Smooth muscle cell of the brain vasculature (primary cell): ENCODE results near the gene CELF4.

Experiments
- DNase-seq: peaks from one replicate; pipeline ENCODE4 v3.0.0-alpha.2; 2012; ENCODE audit warnings: low read depth, low spot score

Gene CELF4

DNA sequence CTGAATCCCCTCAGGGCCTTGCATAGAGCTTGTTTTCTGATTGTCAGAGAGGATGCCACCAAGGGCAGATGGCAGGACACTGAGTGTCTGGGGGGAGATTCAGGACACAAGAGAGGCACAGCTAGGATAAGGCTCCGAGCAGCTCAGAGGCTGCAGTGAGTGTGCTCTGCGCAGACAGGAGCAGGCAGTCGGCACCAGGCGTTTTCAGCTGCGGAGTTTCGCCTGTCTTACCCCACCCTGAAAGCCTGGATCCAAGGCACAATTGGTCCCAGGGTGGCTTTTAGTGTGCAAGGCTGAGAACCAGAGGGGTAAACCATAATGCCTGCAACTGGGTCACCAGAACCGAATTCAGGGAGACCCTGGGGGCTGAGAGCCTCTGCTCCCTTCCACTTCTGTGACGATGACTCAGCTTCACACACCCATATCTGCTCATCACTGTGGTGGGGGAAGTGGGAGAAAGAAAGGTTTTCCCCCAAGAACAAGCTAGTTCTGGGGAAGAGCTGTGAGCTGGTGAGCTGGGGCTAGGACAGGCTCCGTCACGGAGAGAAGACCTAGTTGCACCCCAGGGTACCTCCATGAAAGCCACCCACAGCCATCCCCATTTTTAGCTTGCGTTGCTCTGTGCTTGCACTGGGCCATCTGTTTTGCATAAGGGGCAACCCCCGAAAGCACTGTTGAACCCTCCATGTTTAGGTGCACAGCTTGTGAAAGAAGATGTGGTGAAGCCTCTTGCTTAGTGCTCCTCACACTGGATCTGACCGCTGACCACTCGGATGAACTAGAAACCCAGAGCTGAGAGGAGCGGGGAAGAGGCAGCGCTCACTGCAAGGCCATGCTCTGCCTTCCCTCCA is 173.7 kb downstream of the CELF4 start:
- no peak for DNase-seq

DNA sequence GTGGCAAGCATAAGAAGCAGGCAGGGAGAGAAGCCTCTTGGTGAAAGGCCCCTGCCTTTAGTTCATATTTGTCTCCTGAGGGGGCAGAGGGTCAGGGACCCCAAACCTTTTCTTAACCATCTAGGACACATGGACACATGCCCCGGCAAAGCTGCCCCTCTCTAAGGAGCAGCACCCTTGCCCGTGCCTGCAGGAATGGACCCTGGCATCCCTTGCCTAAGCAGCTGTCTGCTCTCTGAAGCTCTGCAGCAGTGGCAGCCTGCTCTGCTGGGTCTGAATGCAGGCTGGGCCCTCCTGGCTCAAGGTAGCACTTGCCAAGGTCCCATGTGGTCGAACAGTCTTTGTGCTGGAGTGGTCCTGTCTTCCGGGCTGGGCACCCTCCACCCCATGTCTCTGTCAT is 174.4 kb downstream of the CELF4 start:
- DNase-seq, result no peak

DNA sequence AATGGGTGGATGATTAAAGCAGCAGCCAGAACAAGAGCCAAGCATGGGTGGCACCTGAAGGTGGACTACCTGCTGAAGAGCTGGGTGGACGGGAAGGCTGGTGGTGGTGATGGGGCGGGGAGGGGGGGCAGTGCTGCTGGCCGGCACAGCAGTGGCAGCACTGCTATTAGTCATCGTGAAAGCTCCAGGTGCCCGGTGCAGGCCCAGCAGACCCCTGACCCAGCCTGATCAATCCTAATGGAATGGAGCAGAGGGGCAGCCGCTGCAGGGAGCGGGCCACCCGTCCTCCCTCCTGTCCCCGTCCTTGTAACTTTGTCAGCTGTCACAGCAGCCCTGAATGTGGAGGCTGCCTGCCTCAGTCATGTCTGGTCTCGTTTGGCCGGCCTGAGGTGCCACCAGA is 174.9 kb downstream of the CELF4 start:
- no peak for DNase-seq

DNA sequence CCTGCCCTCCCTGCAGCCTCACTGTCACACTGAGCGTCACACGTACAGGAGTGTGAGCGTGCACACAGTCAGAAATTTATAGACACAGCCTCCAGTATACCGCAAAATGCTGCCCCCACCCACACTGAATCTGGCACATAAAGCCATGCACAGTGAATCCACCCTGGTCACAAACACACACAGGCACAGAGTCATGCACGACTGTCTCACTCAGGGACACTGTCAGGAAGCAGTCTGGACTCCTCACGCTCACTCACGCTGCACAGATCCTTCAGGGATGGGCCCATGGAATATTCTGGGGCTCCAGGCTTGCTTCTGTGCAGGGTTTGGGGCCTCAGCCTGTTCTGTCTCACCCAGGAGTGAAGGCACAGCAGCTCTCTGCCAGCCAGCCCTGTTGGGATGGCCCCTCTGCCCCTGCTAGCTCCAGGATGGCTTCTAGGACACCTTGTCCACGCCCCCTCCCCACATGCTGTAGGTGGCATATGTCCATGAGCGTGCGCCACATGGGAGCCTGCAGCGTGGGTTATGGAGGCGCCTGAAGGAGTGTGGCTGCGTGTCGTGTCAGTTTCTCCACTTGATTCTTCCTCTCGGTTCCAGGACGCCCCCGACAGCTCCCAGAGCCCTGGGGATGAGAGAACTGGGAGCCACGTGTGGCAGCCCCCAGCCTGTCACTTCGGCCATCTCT is 175.8 kb downstream of the CELF4 start:
- no peak for DNase-seq

DNA sequence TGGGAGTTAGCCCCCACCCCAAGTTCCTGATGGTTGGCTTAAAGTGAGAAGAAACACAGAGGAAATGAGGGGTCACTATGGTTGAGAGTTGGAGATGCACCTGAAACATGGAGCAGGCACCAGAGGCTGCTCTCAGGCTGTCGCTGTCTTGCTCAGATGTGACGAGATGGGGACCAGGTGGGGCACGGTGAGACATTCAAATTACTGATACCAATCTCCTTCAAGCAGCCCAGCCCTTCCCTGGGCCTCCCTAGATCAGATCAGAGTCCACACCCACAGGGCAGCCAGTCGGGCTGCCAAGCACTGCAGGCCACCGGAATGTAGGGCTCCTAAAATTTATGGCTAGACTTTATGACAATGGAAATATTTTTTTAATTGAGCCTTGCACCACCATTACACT is 176.6 kb downstream of the CELF4 start:
- DNase-seq, result no peak

DNA sequence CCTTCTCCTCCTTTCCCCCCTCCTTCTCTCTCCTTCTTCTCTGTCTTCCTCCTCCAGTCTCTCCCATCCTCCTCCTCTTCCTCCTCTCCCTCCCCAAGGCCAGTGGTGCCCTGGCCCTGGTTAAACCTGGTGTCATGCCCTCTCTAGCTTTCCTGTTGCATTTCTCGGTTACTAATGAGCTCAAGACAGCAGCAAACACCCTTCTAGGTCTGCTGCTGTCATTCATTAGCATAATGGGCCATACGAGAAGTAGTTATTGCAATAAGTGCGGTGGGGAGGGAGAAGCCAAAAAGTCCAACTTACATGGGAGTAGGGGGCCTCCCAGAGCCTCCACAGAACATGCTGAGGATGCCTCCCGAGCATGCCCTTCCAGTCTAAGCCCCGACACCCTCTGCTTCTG is 177.2 kb downstream of the CELF4 start:
- no peak for DNase-seq

DNA sequence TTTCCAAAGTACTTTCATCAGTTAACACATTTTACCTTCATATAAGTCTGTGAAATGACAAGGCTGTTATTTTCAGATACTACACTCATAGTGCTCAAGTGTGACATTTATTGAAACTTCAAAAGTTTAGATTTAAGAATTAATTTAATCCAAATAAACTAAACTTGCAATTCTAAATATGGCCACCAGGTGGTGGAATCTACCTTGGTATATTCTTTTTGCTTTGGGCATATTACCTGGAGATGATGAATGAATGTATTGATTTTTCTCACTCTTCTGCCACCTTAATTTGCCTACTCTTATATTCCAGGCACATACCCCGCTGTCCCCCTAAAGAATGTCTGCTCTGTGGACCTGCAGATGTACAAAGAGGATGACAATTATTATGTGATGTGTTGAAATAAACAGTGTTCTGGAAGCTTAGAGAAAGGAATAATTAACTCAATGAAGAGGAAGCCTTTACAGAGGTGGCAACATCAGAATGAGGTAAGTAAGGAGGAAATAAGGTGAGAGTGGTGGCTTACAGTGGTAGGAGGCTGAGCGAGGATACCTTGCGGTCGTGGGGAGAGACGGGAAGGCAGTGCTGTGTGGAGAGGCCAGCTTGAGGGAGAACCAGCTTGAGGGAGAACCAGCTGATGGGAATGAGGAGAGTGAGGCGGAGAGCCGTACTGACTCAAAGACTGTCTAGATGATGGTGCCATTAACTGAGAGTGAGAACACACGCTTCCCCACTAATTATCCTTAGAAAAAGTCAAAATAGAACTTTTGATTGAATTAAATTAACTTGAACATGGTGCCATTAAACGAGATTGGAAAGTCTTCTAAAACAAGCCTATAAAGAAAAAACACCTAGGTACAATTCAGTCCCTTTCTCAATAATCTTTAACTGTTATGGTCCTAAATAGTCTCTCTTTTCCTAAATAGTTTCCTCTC is 179.5 kb downstream of the CELF4 start:
- DNase-seq, result no peak

DNA sequence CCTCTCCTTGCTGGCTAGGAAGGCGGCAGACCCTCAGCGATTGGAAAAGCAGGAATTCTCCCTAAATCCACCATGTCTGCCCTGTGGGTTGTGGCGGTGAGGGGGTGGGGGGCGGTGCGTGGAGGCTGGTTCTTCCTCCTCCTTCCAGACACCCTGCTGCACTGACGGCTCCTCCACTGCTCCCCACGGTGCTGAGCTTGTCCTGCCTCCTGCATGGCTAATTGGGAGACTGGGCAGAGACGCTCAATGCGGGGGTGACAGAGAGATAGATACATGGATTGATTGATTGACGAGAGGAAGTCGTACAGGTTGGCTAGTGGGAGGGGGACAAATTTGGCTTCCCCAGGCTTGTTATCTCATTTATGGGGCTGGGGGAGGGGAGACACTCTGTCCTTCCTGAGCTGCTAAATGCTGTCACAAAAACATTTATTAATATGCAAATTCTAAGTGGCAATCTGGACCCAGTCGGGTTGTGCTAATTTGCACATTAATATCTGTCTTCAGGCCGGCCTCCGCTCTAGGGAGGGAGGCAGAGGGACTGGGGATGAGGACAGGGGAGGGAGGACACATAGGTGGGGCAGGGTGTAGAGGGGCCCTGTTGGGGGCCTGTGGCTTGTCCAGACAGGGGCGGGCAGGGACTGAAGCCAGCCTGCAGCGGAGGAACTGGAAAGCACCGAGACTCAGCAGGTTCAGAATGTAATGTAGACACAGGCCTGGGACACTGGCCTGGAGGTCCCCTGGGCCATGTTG is 181.6 kb downstream of the CELF4 start:
- no peak for DNase-seq

DNA sequence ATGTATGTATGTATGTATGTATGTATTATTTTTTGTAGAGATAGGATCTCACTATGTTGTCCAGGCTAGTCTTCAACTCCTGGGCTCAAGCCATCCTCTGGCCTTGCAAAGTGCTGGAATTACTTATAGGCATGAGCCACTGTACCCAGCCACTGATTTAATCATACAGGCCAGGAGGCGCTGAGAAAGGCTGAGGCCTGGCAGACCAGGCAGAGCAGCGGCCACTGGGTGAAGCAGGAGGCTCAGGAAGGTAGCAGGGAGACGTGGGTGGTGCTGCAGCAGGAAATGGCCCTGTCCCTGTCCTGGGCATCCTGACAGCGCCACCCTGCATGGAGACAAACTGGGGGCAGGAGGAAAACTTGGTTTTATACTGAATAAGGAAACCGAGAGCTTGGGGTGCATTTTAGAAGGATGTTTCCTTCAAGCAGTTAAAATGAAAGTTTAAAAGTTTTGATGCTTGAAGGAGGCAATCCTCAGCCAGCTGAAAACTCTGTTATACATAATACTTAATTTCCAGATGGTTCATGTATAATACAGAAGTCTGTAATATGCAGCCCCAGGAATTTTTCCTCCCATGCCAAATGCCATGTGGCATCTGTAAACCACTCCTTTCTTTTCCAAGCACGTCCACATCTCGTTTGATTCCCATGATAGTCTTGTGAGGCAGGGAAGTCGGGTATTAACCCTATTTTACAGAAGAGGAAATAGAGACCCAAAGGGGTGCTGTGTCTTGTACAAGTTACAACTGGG is 182.4 kb downstream of the CELF4 start:
- DNase-seq, result no peak

DNA sequence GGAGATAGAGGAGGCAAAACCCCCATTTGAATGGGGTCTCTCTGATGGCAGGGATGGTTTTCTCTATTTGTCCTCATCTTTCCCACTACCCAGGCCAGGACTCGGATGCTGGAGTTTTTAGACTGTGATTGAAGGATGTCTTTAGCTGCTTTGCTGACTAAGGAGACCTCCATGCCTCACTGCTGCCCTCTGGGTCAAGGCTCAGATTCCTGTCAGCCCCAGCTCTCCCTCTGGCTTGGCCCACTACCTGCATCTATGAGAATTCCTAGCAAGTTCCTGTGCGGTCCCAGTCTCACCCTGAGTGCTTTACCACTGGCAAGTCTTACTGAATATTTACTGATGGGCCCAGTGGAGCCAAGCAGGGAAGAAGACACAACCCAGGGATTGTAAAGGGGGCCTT is 184.0 kb downstream of the CELF4 start:
- no peak for DNase-seq

DNA sequence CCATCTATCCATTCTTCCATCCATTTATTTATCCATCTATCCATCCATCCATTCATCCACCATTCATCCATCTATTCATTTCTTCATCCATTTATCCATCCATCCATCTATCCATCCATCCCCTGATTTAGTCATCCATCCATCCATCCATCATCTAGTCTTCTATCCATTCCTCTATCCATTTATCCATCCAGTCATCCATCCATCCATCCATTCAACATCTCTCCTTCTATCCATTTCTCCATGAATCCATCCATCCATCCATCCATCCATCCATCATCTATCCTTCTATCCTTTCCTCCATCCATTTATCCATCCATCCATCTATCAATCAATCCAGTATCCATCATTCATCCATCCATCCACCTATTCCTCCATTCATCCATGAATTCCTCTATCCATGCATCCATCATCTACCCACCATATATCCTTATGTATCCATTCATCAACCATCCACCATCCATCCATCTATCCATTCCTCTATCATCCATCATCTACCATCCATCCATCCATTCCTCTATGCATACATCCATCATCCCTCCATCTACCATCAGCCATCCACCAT is 185.0 kb downstream of the CELF4 start:
- DNase-seq, result no peak

DNA sequence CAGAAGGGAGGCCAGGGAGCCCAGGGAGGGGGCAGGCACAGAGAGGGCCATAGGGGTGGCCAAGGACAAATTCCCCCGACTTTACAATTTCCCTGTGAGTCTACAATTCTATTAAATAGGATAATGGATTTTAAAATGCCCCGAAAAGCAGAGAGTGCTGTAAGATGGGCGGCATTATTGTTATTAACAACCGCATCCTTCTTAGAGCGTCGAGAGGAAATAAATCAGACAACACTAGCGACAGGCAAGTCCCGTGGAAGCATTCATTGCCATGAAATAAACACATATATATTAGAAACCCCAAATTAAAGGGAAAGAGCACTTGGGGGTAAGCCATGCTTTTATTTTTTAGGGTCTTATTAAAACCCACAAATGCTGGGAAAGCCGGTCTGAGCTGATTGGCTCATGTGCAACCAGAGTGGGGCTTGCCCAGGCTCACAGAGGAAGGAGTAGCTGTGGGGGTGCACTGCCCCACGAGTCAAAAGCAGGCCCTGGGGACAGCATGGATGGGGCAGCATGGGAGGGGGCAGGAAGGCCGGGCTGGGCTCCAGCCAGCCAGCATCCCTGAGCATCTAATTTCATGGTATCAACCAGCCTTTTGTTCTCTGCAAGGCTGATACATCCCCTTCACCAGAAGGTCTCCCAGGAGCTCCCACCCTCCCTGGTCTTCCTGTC is 187.1 kb downstream of the CELF4 start:
- DNase-seq, result no peak

DNA sequence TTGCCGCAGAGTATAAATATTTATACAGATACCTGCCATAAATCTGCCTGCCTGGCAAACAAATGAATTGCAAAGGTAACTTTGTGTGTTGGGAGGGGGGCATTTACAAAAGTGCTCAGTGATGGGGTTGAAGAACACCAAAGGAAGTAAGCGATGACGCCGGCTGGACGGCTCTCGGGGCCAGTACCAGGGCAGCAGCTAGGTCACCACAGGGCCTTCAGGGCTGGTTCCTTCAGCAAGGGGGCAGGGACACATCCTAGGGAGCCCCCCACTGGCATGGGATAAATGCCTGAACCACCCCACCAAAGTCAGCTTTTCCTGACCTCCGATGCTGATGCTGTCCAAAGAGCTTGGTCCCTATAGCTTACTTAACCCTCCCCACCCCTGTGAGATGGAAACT is 190.4 kb downstream of the CELF4 start:
- DNase-seq, result no peak

DNA sequence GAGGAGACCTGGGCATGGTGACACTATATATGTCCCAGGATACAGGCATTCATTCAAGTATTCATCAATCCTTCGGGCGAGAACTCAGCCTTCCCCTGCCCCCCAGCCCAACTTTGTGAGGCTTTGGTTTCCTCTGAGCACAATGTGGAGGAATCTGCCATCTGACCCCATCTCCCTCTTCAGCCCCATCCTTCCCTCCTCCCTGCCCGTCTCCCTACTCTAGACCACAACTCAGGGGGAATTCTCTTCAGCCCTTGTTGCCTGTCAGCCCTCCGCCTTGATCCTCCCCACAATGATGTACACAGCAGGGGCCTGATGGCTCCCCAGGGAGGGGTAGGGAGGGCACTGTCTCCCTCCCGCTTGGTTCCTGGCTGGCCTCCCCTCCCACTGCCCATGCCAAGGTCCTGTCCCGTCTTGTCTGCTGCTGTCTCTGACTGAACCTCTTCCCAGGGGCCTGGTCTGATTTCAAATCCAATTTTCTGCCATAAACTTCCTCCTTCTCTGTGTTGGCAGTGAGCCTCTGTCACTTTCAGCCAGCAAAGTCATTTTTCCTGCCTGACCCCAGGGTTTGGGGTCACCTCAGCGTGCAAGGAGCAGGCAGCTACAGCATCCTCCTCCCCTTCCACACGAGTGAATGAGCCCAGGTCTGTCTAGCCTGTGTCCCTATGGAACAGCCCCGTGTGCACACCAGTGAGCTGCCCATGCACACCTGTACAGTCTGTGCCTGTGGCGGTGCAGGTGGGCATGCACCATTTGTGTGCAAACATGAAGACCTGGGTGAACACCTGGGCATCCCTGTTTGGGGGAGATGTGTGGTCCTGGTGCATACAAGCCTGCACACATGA is 197.3 kb downstream of the CELF4 start:
- DNase-seq, result no peak

DNA sequence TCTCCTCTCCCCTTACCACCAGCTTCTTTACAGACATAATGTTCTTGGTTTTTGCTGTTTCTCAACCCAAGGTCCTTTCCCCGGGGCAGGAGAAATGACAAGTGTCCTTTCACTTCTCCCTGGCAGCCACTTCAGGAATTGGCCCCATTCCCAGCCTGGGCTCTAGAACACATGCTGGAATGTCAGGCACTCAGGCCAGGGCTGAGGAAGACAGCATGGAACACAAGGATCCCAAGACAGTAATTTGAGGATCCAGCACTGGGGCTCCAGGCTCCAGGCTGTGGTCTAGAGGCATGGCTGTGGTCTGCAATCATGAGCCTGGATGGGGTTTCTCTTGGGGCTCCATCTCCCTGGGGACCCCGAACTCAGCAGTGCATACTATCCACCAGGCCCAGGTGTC is 201.4 kb downstream of the CELF4 start:
- DNase-seq, result no peak

DNA sequence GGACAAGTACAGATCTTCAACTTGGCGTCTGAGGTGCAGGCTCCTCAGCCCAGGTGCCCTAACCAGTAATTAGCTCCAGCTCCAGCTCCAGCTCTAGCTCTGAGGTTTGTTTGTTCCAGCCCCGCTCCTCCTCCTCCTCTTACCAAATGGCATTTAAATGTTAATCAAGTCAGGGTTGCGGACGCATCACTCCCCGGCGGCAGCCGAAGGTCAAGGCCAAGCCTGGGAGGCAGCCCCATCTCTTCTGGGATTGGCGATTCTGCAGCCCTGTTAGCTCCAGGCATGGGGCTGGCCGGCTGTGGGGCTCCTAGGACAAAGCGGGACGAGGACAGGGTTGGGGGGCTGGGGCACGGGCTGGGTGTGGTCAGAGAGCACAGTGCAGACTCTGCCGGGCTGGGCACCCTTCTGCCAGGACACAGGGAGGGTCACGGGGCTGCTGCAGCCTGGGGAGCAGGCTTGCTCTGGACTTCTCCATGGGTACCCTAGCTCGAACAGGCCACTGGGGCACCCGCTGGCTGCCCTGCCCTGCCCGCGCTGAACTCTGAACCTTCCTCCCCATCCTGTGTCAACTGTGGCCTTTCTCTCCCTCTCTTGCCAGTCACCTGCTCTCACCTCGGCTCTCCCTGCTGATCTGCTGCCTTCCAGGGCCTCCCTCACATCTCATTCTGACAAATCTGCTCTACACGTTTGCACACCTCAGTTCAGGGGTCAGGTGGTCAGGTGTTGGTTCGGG is 203.3 kb downstream of the CELF4 start:
- no peak for DNase-seq

DNA sequence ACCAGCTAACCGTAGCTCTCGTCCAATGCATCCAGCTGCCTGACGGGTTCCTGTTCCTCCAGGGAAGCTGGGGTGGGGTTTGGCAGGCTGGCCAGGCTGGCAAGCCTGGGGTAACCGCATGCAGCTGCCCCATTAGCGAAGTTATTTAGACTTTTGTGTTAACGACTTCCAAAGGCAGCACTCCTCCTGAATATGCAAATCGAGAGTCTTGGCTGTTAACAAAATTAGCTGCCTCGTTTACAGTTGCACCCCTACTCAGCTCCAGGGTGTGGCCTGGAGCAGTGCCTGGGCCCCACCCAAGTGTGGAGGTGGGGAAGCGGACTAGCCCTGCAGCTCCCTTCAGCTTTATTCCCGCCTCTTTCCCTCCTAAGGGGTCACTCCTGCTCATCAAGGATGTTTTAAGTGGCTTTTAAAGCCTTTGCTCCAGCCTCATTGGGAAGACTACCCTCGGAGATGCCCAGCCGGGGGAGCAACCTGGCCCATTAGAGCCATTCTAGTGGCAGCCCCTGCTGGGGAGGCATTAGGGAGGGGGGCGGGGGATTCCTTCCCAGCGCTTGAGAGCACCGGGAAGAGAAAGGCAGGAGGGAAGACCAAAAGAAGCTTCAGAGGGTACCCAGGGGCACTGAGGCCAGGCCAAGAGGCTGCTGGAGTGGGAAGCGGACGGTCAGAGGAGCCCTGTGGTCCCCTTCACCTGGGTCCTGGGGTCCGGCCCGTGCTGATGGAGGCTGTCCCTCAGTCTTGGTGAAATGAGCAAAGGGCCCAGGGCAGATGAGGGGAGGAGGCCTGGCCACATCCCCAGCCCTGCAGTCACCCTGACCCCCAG is 204.1 kb downstream of the CELF4 start:
- no peak for DNase-seq
